ENCODE data around the gene ZPR1. TPM values are rescaled to one million over a fixed set of nuclear protein-coding genes. Genes with fewer than 3 reads are reported as not detected.
A peak's percentile ranks its signal among the peaks of the same experiment; 100 is the strongest.

The ZPR1 gene
- total and polyA plus RNA-seq, 2 experiments from 2014 or later: 30.8 to 76.8 TPM

GRCh38 chr11:116786326-116786725 lies 1.5 kb downstream of the ZPR1 start:
- H3K9ac ChIP-seq: peak overlapping the region; percentile 95; the same call in 1 of the 2 replicates

DNA sequence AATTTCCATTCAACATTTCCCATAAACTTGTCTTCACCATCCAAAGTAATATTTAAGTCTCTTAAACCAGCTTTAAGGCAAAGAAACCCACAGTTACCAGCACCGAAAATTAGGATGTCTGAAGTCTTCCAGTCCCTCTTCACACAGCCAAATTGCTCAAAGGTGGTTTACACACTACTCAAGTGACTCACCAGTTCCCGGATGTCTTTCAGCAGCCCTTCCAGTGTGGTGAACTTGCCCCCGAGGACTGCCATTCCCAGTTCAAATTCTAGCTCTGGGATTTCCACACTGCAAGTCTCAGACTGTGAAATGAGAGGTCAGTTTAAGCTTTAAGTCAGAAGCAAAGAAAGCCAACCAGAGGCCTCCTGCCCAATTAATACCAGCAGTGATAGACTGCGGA lies 5.1 kb downstream of the ZPR1 start:
- Histone ChIP-seq H3K27ac (peak overlapping the region; percentile 16; the same call in 1 of the 2 replicates), H3K4me3 (no peak overlapping the region), H3K36me3 (ENCODE audit: low read depth) (peaks cover 70% of the 10 kb centered on the region), H3K9me3 (ENCODE audit: low read depth) (no peaks in the 10 kb centered on the region), H3K27me3 (replicated peaks; ENCODE audit: insufficient read depth) (no peaks in the 10 kb centered on the region), H3F3A (ENCODE audit: insufficient read depth) (no peaks in the 10 kb centered on the region), H4K20me1 (ENCODE audit: insufficient read depth) (no peaks in the 10 kb centered on the region), H3K4me2 (ENCODE audit: unreplicated experiment) (no peak overlapping the region), H3K79me2 (ENCODE audit: insufficient read depth) (peaks cover 33% of the 10 kb centered on the region), H3K9me2 (ENCODE audit: insufficient read depth) (no peaks in the 10 kb centered on the region), H2AFZ (no peak overlapping the region), H3K9ac (no peak overlapping the region), H3K4me1 (ENCODE audit: insufficient read depth) (peaks cover 12% of the 10 kb centered on the region; the same call in 1 of the 2 replicates)
- in situ Hi-C loops (cut with MboI): loop anchor here (10.0 kb wide), 1 partner anchor 322 kb away; no protein-coding TSS in a partner anchor
- 62 to 70% methylated on average over 4 of the region's 4 CpGs for WGBS, 2 experiments (ENCODE audit: low coverage in 1 of 2, low lambda C conversion rate in 2 of 2, missing lambda C conversion rate in 2 of 2)
- TF ChIP-seq EZH2 (IDR thresholded peaks at IDR 0.05; ENCODE audit: insufficient read depth, poor library complexity, severe bottlenecking): no peak
- DNase-seq: peak; percentile 62

More at GRCh38 chr11:116786326-116786725, 1.5 kb downstream of the ZPR1 start:
- H3K9me3 ChIP-seq (ENCODE audit: low read depth): no peaks in the 10 kb centered on the region
- H3K4me2 ChIP-seq (ENCODE audit: unreplicated experiment): peak overlapping the region; percentile 96
- H3K36me3 ChIP-seq (ENCODE audit: low read depth): peaks cover 43% of the 10 kb centered on the region
- WGBS, 2 experiments (ENCODE audit: low coverage in 1 of 2, low lambda C conversion rate in 2 of 2, missing lambda C conversion rate in 2 of 2): 70 to 79% methylated on average over 2 of the region's 2 CpGs
- DNase-seq: no peak
- no peaks in the 10 kb centered on the region for H3K27me3 ChIP-seq (replicated peaks; ENCODE audit: insufficient read depth)
- TF ChIP-seq EZH2phosphoT487 (IDR thresholded peaks at IDR 0.05; ENCODE audit: insufficient read depth, low read depth): no peak
- no peak for TF ChIP-seq EZH2 (IDR thresholded peaks at IDR 0.05; ENCODE audit: insufficient read depth, poor library complexity, severe bottlenecking)
- no peak overlapping the region for H2AFZ ChIP-seq
- no peak overlapping the region for H3K27ac ChIP-seq
- in situ Hi-C loops (cut with MboI): loop anchor here (10.0 kb wide), 1 partner anchor 318 kb away; no protein-coding TSS in a partner anchor
- peaks cover 17% of the 10 kb centered on the region for H3K4me1 ChIP-seq (ENCODE audit: insufficient read depth)
- no peaks in the 10 kb centered on the region for H3K9me2 ChIP-seq (ENCODE audit: insufficient read depth)
- peaks cover 33% of the 10 kb centered on the region for H3K79me2 ChIP-seq (ENCODE audit: insufficient read depth)
- H3K4me3 ChIP-seq: peak overlapping the region; percentile 97; the same call in 1 of the 2 replicates
- H3F3A ChIP-seq (ENCODE audit: insufficient read depth): no peaks in the 10 kb centered on the region
- no peaks in the 10 kb centered on the region for H4K20me1 ChIP-seq (ENCODE audit: insufficient read depth)

DNA sequence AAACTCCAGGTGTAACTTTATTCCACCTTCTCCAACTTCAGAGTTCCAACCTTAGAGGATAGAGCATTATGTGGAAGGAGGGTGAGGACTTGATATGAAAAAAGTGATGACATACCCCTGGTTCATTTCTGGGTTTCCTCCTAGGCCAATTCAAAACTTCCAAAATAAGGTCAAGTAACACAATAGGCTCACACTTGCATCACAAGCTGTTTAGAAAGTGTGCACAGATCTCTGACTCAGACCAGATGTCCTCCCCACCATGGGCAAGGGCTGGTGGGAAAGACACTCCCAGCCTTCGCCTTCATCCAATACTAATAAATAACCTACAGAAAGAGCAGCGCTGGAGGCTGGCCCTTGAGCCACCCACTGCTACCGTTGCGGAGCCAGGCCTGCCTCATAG lies 9.3 kb downstream of the ZPR1 start:
- in situ Hi-C loops (cut with MboI): no loop called here
- DNase-seq: no peak
- Histone ChIP-seq H3K9me3 (ENCODE audit: low read depth) (no peaks in the 10 kb centered on the region), H4K20me1 (ENCODE audit: insufficient read depth) (no peaks in the 10 kb centered on the region), H3K4me1 (ENCODE audit: insufficient read depth) (peaks cover 8% of the 10 kb centered on the region; the same call in 1 of the 2 replicates), H3K27ac (no peak overlapping the region), H3K9ac (no peak overlapping the region), H3K9me2 (ENCODE audit: insufficient read depth) (no peaks in the 10 kb centered on the region), H3K27me3 (replicated peaks; ENCODE audit: insufficient read depth) (no peaks in the 10 kb centered on the region), H3K4me3 (no peak overlapping the region), H3K79me2 (ENCODE audit: insufficient read depth) (no peaks in the 10 kb centered on the region; the same call in 1 of the 2 replicates), H2AFZ (no peak overlapping the region), H3K4me2 (ENCODE audit: unreplicated experiment) (no peak overlapping the region), H3F3A (ENCODE audit: insufficient read depth) (peaks cover 21% of the 10 kb centered on the region), H3K36me3 (ENCODE audit: low read depth) (peaks cover 44% of the 10 kb centered on the region)
- 88% methylated on average over 4 of the region's 4 CpGs for WGBS, 2 experiments (ENCODE audit: low coverage in 1 of 2, low lambda C conversion rate in 2 of 2, missing lambda C conversion rate in 2 of 2)
- no peak for TF ChIP-seq EZH2phosphoT487 (IDR thresholded peaks at IDR 0.05; ENCODE audit: insufficient read depth, low read depth)
- TF ChIP-seq EZH2 (IDR thresholded peaks at IDR 0.05; ENCODE audit: insufficient read depth, poor library complexity, severe bottlenecking): no peak

DNA sequence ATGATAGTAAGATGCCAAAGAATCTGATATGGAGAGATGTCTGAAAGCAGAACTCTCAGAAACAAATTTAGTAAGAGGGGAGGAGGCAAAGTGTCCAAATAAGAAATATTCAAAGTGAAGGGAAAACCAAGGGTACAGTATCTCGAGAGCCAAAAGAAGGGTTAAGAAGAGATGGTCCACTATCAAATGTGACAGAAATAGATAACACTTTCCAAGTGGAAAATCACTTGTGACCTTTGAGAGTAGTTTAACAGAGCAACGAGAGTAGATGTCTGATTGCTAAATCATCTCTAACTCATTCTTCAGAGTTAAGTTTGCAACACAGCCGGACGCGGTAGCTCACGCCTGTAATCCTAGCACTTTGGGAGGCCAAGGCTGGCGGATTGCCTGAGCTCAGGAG lies 10.8 kb downstream of the ZPR1 start:
- no peak overlapping the region for H3K4me3 ChIP-seq
- no peaks in the 10 kb centered on the region for H3K9me2 ChIP-seq (ENCODE audit: insufficient read depth)
- no peaks in the 10 kb centered on the region for H3K9me3 ChIP-seq (ENCODE audit: low read depth)
- peaks cover 5% of the 10 kb centered on the region for H3K79me2 ChIP-seq (ENCODE audit: insufficient read depth)
- H3K27me3 ChIP-seq (replicated peaks; ENCODE audit: insufficient read depth): no peaks in the 10 kb centered on the region
- no peak overlapping the region for H3K4me2 ChIP-seq (ENCODE audit: unreplicated experiment)
- H3K27ac ChIP-seq: no peak overlapping the region
- no peaks in the 10 kb centered on the region for H4K20me1 ChIP-seq (ENCODE audit: insufficient read depth)
- H3K36me3 ChIP-seq (ENCODE audit: low read depth): peaks cover 30% of the 10 kb centered on the region
- H3K9ac ChIP-seq: no peak overlapping the region
- TF ChIP-seq EZH2phosphoT487 (IDR thresholded peaks at IDR 0.05; ENCODE audit: insufficient read depth, low read depth) (no peak), EZH2 (IDR thresholded peaks at IDR 0.05; ENCODE audit: insufficient read depth, poor library complexity, severe bottlenecking) (no peak)
- in situ Hi-C loops (cut with MboI): no loop called here
- H3F3A ChIP-seq (ENCODE audit: insufficient read depth): peaks cover 23% of the 10 kb centered on the region
- WGBS, 2 experiments (ENCODE audit: low coverage in 1 of 2, low lambda C conversion rate in 2 of 2, missing lambda C conversion rate in 2 of 2): 84 to 86% methylated on average over 7 of the region's 7 CpGs
- no peak for DNase-seq
- H2AFZ ChIP-seq: no peak overlapping the region
- peaks cover 6% of the 10 kb centered on the region for H3K4me1 ChIP-seq (ENCODE audit: insufficient read depth)

- in situ Hi-C loops (cut with MboI): no loop called here
- no peak for TF ChIP-seq EZH2 (IDR thresholded peaks at IDR 0.05; ENCODE audit: insufficient read depth, poor library complexity, severe bottlenecking)
- no peak for TF ChIP-seq EZH2phosphoT487 (IDR thresholded peaks at IDR 0.05; ENCODE audit: insufficient read depth, low read depth)
- DNase-seq: no peak
- Histone ChIP-seq H3F3A (ENCODE audit: insufficient read depth) (peaks cover 23% of the 10 kb centered on the region), H3K9me3 (ENCODE audit: low read depth) (no peaks in the 10 kb centered on the region), H3K4me1 (ENCODE audit: insufficient read depth) (peaks cover 11% of the 10 kb centered on the region), H3K9ac (no peak overlapping the region), H3K27me3 (replicated peaks; ENCODE audit: insufficient read depth) (no peaks in the 10 kb centered on the region), H3K27ac (no peak overlapping the region), H4K20me1 (ENCODE audit: insufficient read depth) (no peaks in the 10 kb centered on the region), H3K36me3 (ENCODE audit: low read depth) (peaks cover 29% of the 10 kb centered on the region), H3K9me2 (ENCODE audit: insufficient read depth) (no peaks in the 10 kb centered on the region), H3K4me3 (no peak overlapping the region), H3K4me2 (ENCODE audit: unreplicated experiment) (no peak overlapping the region), H2AFZ (no peak overlapping the region), H3K79me2 (ENCODE audit: insufficient read depth) (peaks cover 10% of the 10 kb centered on the region)
Observed at GRCh38 chr11:116776522-116776984, 11.3 kb downstream of the ZPR1 start.
